Measurements from ENCODE around the gene GJB5.

Gene GJB5

DNA sequence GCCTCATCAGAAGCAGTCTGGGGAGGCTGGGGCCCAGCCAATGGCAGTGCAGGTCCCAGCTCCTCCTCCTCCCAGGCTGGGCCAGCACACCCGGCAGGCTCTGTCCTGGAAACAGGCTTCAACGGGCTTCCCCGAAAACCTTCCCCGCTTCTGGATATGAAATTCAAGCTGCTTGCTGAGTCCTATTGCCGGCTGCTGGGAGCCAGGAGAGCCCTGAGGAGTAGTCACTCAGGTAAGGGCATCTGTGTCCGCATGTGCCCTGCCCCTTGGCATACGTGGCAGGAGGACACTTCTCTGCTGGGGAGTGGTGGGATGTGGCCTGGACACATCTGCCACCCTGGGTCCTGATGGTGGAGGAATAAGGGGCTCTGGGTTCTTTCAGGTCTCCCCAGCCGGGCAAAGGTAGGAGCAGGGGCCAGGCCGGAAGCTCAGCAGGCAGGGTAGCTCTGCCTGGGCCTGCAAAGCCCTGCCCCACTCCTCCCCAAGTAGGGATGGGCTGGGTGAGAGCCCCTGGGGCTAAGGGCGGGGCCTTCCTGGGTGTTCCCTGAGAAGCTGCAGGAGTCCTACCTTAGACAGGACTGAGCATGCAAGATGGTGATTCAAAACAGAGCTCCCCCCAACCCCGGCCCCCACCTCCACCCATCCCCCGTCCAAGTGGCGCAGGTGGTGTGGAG is at the start of gene GJB5:
TSS of gene GJB5 (plus strand) at position 84 of the 674 bp plus-strand sequence. CDS start 2,284 bp downstream, outside the sequence.
- Histone ChIP-seq H3K27me3 (ENCODE audit: low read depth) (no peaks in the 10 kb centered on the region), H3K4me3 (no peak within 1 kb of the TSS), H3K4me1 (no peaks in the 10 kb centered on the region), H3K36me3 (replicated peaks) (no peaks in the 10 kb centered on the region), H3K9me3 (no peaks in the 10 kb centered on the region)
- in situ Hi-C loops (cut with MboI; ENCODE audit: low sequenced_read_pairs) = no loop called here
- DNase-seq (ENCODE audit: low spot score in 2 of 2) = no peak

DNA sequence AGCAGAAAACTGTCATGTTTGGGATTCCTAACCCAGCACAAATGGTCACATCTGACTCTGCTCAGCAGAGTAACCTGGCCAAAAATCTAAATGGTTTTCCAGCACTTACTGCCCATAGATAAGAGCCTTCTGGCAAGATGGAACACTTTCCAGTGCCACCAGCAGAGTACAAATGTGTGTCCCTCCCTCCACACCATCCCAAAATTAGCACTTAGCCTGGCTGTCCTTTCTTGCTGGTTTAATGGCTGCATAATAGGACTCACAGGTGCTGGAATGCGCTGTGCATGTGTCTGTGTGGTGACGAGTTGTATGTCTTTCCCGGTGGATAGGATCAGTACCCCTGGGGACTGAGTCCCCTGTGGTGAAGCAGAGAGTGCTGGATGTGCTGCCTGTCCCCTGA is 49.8 kb upstream of the GJB5 start:
- Histone ChIP-seq H3K27me3 (ENCODE audit: low read depth) (peaks cover 13% of the 10 kb centered on the region), H3K4me1 (no peaks in the 10 kb centered on the region), H3K36me3 (replicated peaks) (no peaks in the 10 kb centered on the region), H3K9me3 (no peaks in the 10 kb centered on the region), H3K4me3 (no peak overlapping the region)
- in situ Hi-C loops (cut with MboI; ENCODE audit: low sequenced_read_pairs) = no loop called here
- DNase-seq (ENCODE audit: low spot score in 2 of 2) = no peak

DNA sequence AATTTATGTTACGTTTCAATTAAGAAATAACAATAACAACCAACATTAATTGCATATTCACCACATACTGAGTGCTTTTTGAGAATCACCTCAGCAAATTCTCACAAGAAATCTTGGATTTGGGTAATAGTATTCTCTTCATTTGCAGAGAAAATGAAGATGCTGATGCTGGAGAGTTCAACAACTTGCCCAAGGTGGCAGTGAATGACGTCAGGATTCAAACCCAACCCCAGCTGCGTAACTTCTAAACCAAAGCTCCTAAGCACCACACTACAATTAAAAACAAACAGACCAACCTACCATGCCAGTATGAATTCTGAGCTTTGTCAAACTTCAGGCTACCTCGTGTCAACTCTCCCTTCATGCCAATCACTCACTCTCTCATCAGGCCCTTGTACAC is 46.7 kb upstream of the GJB5 start:
- no peak for DNase-seq (ENCODE audit: low spot score in 2 of 2)
- no peak overlapping the region for H3K4me3 ChIP-seq
- H3K36me3 ChIP-seq (replicated peaks) = no peaks in the 10 kb centered on the region
- H3K9me3 ChIP-seq = no peaks in the 10 kb centered on the region
- H3K27me3 ChIP-seq (ENCODE audit: low read depth) = peaks cover 13% of the 10 kb centered on the region
- H3K4me1 ChIP-seq = no peaks in the 10 kb centered on the region
- in situ Hi-C loops (cut with MboI; ENCODE audit: low sequenced_read_pairs) = no loop called here

DNA sequence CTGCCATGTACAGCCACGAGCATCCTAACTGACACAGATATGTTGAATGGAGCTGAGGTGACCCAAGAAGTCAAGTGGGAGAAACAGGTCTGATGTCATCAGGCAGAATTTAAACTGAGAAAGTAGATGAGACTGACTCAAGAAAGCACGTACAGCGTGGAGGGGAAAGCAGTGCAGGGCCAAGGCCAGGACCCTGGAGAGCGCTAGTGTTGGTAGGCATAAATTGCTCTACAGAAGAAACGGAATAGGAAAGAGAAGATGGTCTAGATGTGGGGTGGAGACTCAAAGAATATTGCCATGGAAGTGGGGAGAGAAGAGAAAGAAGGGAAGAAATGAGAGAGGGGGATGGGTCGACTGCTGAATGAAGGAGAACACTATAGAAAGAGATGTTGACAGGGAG is 45.3 kb upstream of the GJB5 start:
- no peak overlapping the region for H3K4me3 ChIP-seq
- no peaks in the 10 kb centered on the region for H3K9me3 ChIP-seq
- H3K27me3 ChIP-seq (ENCODE audit: low read depth) = peaks cover 12% of the 10 kb centered on the region
- H3K4me1 ChIP-seq = no peaks in the 10 kb centered on the region
- in situ Hi-C loops (cut with MboI; ENCODE audit: low sequenced_read_pairs) = no loop called here
- H3K36me3 ChIP-seq (replicated peaks) = no peaks in the 10 kb centered on the region
- DNase-seq (ENCODE audit: low spot score in 2 of 2) = peak in 1 of 2 experiments; percentile 14

DNA sequence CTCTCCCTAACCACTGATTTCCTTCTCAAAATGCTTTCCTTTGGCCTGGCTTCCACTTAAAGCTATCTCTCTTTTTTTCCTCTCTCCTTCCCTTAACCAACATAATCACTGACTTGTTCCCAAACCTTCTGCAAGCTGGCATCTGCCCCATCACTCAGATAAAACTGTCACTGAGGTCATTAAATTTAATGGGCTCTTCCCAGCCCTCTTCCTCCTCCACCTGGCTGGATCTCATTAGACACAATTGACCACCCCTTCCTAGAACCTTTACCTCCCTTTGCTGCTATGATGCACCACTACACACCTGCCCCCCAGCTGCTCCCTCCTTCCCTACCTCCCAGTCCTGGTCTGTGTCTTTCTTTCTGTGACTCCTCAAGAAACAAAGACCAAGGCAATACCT is 44.0 kb upstream of the GJB5 start:
- no peaks in the 10 kb centered on the region for H3K9me3 ChIP-seq
- H3K27me3 ChIP-seq (ENCODE audit: low read depth) = peaks cover 4% of the 10 kb centered on the region
- H3K4me1 ChIP-seq = no peaks in the 10 kb centered on the region
- in situ Hi-C loops (cut with MboI; ENCODE audit: low sequenced_read_pairs) = no loop called here
- H3K36me3 ChIP-seq (replicated peaks) = no peaks in the 10 kb centered on the region
- H3K4me3 ChIP-seq = no peak overlapping the region
- no peak for DNase-seq (ENCODE audit: low spot score in 2 of 2)

DNA sequence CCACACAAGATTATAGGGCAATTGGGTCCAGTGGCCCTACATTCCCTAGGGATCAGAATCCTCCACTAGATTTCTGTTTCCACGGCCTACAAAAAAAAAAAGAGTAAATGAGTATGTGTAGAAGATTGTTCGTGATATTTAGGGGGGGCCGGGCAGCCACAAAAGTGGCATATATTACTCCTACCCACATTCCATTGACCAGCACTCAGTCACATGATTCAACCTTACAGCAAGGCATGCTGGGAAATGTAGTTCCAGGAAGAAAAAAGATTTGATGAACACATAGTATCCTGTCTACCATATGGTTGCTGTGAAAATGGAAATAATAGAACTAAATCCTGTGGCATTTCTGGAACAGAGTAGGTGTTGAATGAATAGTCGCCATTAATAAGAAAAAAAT is 43.4 kb upstream of the GJB5 start:
- Histone ChIP-seq H3K27me3 (ENCODE audit: low read depth) (peaks cover 4% of the 10 kb centered on the region), H3K36me3 (replicated peaks) (no peaks in the 10 kb centered on the region), H3K9me3 (no peaks in the 10 kb centered on the region), H3K4me1 (no peaks in the 10 kb centered on the region), H3K4me3 (no peak overlapping the region)
- in situ Hi-C loops (cut with MboI; ENCODE audit: low sequenced_read_pairs) = no loop called here
- DNase-seq (ENCODE audit: low spot score in 2 of 2) = no peak

DNA sequence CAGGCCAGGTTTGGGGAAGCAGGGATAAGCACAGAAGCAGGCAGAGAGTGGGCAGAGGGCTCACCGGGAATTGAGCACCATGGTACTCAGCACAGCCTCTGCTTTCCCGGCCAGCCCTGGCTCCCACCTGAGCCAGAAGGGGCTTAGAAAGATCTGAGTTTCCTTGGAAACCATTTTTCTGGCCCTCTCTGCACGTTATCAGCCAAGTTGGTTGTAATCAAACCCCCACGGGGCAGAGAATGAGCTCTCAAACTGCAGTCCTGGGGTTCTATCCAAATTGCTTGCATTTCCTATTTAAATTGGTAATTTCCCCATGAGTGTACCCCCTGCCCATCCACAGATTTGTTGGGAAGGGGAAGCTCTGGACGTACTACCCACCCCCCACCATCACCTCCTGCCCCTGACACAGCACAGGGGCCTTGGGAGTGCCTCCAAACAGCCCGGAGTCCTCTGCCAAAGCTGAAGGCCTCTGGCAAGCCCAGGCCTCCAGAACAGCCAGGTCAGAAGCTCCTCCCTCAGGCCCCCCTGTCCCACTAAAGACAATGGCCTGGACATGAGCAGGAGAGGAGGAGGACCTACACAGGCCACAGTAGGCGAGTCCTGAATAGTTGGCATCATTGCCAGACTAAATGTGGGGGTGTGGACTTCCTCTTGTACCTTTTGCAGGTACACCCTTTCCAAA is 42.7 kb upstream of the GJB5 start:
- Histone ChIP-seq H3K4me1 (no peaks in the 10 kb centered on the region), H3K36me3 (replicated peaks) (no peaks in the 10 kb centered on the region), H3K4me3 (no peak overlapping the region), H3K27me3 (ENCODE audit: low read depth) (peaks cover 4% of the 10 kb centered on the region), H3K9me3 (no peaks in the 10 kb centered on the region)
- in situ Hi-C loops (cut with MboI; ENCODE audit: low sequenced_read_pairs) = no loop called here
- DNase-seq (ENCODE audit: low spot score in 2 of 2) = no peak

DNA sequence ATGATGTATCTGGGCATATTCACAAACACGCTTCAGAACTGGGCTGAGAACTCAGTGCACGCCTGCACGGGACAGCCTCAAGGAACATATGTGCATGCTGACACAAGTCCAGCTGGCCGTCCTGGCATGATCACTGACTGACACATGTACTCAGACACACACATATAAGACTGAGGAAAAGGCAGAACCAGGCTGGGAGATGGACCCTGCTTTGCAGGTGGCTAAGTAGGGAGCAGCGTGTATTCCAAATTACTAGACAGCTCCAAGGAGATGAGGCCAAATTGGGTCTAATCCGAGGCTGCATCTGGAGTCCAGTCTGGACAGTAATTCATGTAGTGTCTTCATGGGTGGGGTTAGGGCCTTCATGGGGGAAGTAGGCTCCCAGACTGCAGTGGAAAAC is 41.4 kb upstream of the GJB5 start:
- no peak for DNase-seq (ENCODE audit: low spot score in 2 of 2)
- in situ Hi-C loops (cut with MboI; ENCODE audit: low sequenced_read_pairs) = no loop called here
- Histone ChIP-seq H3K4me1 (no peaks in the 10 kb centered on the region), H3K27me3 (ENCODE audit: low read depth) (no peaks in the 10 kb centered on the region), H3K4me3 (no peak overlapping the region), H3K36me3 (replicated peaks) (no peaks in the 10 kb centered on the region), H3K9me3 (no peaks in the 10 kb centered on the region)

DNA sequence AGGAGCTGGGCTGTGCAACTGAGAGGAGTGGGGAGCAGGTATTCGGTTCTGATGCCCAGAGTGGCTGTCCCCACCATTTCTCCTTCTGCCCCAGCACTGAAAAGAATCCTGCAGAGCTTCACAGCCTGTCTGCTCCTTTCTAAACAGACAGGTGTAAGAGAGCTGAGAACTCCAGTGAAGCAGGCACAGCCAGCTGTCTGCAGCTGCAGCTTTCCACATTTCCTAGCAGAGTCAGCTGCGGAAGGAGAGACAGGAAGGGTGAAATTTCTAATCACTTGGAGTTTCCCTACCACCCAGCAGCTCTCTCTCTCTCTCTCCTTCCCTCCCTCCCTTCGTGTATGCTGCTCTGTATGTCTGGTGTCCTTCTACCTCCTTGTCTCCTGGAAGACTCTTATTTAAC is 40.5 kb upstream of the GJB5 start:
- H3K27me3 ChIP-seq (ENCODE audit: low read depth) = no peaks in the 10 kb centered on the region
- DNase-seq (ENCODE audit: low spot score in 2 of 2) = no peak
- no peaks in the 10 kb centered on the region for H3K9me3 ChIP-seq
- in situ Hi-C loops (cut with MboI; ENCODE audit: low sequenced_read_pairs) = no loop called here
- no peak overlapping the region for H3K4me3 ChIP-seq
- H3K4me1 ChIP-seq = no peaks in the 10 kb centered on the region
- no peaks in the 10 kb centered on the region for H3K36me3 ChIP-seq (replicated peaks)

DNA sequence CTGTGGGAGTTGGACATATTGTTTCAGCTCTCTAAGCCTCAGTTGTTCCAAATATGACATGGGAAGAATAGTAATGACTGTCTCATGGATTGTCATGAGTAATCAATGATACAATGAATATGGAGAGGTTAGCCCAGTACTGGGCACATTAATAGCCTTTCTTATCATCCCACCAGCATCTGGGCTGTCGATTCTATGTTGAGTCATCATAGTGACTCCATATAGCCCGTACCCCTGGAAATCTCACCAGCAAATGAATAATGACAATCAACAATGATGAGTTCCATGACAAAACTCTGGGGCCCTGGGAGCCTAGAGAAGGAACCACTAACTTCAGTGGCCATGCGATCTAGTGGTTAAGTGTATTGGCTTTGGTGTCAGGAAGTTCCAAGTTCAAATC is 39.7 kb upstream of the GJB5 start:
- Histone ChIP-seq H3K36me3 (replicated peaks) (no peaks in the 10 kb centered on the region), H3K27me3 (ENCODE audit: low read depth) (no peaks in the 10 kb centered on the region), H3K4me3 (no peak overlapping the region), H3K4me1 (no peaks in the 10 kb centered on the region), H3K9me3 (no peaks in the 10 kb centered on the region)
- in situ Hi-C loops (cut with MboI; ENCODE audit: low sequenced_read_pairs) = no loop called here
- no peak for DNase-seq (ENCODE audit: low spot score in 2 of 2)

DNA sequence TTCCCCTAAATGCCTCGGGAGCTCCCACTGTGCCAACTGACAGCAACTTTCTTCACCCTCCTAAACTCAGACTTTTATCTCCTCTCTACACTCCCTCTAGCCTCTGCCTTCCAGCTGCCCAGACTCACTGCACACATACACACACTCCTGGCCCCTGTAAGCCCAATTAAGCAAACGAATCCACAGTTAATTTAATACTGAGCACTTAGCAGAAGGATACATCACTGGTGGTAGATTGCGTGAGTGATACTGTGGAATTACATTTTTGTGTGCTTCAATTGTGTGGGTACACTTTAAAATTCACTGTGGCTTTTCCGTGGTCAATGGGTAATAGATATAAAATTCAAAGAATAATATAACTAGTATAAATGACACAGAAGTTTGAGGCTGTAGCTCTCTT is 33.6 kb upstream of the GJB5 start:
- in situ Hi-C loops (cut with MboI; ENCODE audit: low sequenced_read_pairs) = no loop called here
- H3K36me3 ChIP-seq (replicated peaks) = no peaks in the 10 kb centered on the region
- no peaks in the 10 kb centered on the region; the same call in 1 of the 2 replicates for H3K27me3 ChIP-seq (ENCODE audit: low read depth)
- H3K4me1 ChIP-seq = no peaks in the 10 kb centered on the region
- no peak for DNase-seq (ENCODE audit: low spot score in 2 of 2)
- no peaks in the 10 kb centered on the region for H3K9me3 ChIP-seq
- no peak overlapping the region for H3K4me3 ChIP-seq

DNA sequence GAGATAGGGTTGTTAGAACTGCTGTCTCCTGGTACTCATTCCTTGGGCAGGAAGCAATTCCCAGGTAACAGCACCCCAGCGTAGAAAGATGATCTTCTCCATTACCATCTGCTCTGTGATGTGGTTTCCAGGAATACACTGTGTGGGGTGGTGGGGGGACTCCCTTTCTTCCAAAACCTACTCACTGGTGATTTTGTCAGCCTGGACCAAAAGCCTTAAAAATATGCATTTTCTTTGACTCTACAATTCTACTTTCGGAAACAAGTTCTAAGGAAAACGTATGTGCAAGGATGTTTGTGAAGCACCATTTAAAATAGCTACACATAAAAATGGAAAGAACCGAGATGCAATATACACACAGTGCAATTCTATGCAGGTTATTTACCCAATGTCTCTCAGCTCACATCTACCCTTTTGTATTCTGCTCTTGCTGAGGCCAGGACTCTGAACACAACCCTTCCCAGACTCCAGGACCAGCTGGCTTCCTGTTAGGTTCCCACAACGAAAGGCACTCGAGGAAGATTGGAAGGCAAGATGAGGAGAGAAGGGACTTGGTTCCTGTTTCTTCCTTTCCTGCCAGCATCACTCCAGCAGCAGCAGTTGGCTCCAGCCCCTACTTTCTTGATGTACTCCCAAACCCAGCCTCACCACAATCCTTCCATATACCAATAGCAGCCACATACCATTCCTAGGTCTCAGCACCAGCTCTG is 33.0 kb upstream of the GJB5 start:
- no peak for DNase-seq (ENCODE audit: low spot score in 2 of 2)
- H3K4me3 ChIP-seq = no peak overlapping the region
- in situ Hi-C loops (cut with MboI; ENCODE audit: low sequenced_read_pairs) = no loop called here
- H3K27me3 ChIP-seq (ENCODE audit: low read depth) = no peaks in the 10 kb centered on the region; the same call in 1 of the 2 replicates
- no peaks in the 10 kb centered on the region for H3K36me3 ChIP-seq (replicated peaks)
- no peaks in the 10 kb centered on the region for H3K9me3 ChIP-seq
- no peaks in the 10 kb centered on the region for H3K4me1 ChIP-seq

DNA sequence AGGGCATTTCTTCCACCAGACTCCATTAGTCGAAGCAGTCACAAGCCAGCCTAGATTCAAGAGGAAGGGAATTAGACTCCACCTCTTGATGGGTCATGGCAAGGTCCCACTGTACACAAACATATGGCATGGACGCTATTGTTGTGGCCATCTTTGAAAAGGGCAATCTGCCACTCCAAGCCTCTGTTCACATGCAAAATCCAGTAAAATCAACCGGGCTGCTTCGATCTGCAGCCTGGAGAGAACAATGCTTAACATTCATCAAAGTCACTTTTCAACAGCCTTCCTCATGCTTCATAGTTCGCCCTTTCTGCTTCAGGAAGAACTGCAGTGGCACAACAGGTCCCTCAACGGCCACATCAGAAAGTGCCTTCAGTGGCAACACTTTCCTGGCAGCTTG is 28.0 kb upstream of the GJB5 start:
- DNase-seq (ENCODE audit: low spot score in 2 of 2) = no peak
- in situ Hi-C loops (cut with MboI; ENCODE audit: low sequenced_read_pairs) = no loop called here
- Histone ChIP-seq H3K4me1 (no peaks in the 10 kb centered on the region), H3K9me3 (no peaks in the 10 kb centered on the region), H3K36me3 (replicated peaks) (no peaks in the 10 kb centered on the region), H3K27me3 (ENCODE audit: low read depth) (no peaks in the 10 kb centered on the region; the same call in 1 of the 2 replicates), H3K4me3 (no peak overlapping the region)

DNA sequence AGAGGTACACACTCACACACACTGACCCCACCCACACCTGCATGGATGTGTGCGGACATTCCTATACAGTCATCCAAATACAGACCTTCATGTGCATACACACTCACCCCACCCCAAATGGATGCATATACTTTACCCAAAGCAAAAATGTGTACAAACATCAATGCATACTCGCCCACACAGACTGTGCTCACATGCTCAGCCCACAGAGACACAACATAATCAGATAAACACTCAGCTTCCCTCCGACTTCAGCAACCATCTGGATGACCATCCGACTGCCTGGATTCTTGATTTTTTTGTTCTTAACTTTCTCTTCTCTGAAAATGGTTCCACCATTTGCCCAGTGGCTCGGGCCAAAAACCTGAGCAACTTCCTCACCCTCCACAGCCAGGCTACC is 24.4 kb upstream of the GJB5 start:
- Histone ChIP-seq H3K9me3 (no peaks in the 10 kb centered on the region), H3K36me3 (replicated peaks) (no peaks in the 10 kb centered on the region), H3K4me3 (no peak overlapping the region), H3K4me1 (no peaks in the 10 kb centered on the region), H3K27me3 (ENCODE audit: low read depth) (no peaks in the 10 kb centered on the region; the same call in 1 of the 2 replicates)
- in situ Hi-C loops (cut with MboI; ENCODE audit: low sequenced_read_pairs) = no loop called here
- DNase-seq (ENCODE audit: low spot score in 2 of 2) = no peak

All from HAP-1 (cell line).